AG10803 (cell line): Measurements from ENCODE around the gene FHAD1.
A peak's percentile ranks its signal among the peaks of the same experiment; 100 is the strongest.

Source experiments
- DNase-seq: peaks from one replicate; pipeline ENCODE4 v3.0.0; 2010; ENCODE audit warnings: low read depth
- H3K4me3 ChIP-seq: 2 replicates; pipeline ENCODE4 v1.5.1; 2011; ENCODE audit warnings: mild to moderate bottlenecking, low read length, control low read depth
- CTCF ChIP-seq: conservative IDR thresholded peaks from 2 replicates; pipeline ENCODE4 v1.5.1; 2011; ENCODE audit warnings: mild to moderate bottlenecking, low read length, control low read depth, inconsistent platforms

Gene FHAD1

GRCh38 chr1:15325375-15326085, 78.5 kb downstream of the FHAD1 start:
- TF ChIP-seq CTCF, result no peak
- no peak overlapping the region for H3K4me3 ChIP-seq
- DNase-seq, result no peak

- DNase-seq, result peak; percentile 99
- H3K4me3 ChIP-seq, result peak overlapping the region; percentile 49
- TF ChIP-seq CTCF, result no peak
Observed at GRCh38 chr1:15326691-15327588, 79.9 kb downstream of the FHAD1 start.

GRCh38 chr1:15328351-15329103, 81.5 kb downstream of the FHAD1 start:
- DNase-seq, result peak; percentile 66
- no peak for TF ChIP-seq CTCF
- H3K4me3 ChIP-seq, result no peak overlapping the region

- peak; percentile 57 for TF ChIP-seq CTCF
- no peak overlapping the region for H3K4me3 ChIP-seq
- DNase-seq, result peak; percentile 56
Observed at GRCh38 chr1:15329104-15329820, 82.2 kb downstream of the FHAD1 start.

GRCh38 chr1:15330028-15330427, 83.0 kb downstream of the FHAD1 start:
- DNase-seq, result no peak
- TF ChIP-seq CTCF, result no peak
- H3K4me3 ChIP-seq, result no peak overlapping the region

GRCh38 chr1:15331180-15331579, 84.2 kb downstream of the FHAD1 start:
- TF ChIP-seq CTCF, result no peak
- DNase-seq, result no peak
- no peak overlapping the region for H3K4me3 ChIP-seq
